Left cardiac atrium (tissue), 4 donors: Measurements from ENCODE around the gene MEX3C. TPM values are rescaled to one million over a fixed set of nuclear protein-coding genes. Genes with fewer than 3 reads are reported as not detected.

Source experiments
- ATAC-seq, 2 donors: fragments of 200-7000 bp; cut with Tn5 transposase; one replicate each; pipeline ENCODE4 v1.9.1; 2020; ENCODE audit warnings: mild to moderate bottlenecking in 2 of 2, moderate library complexity in 2 of 2
- DNase-seq: peaks from one replicate; pipeline ENCODE4 v3.0.0-alpha.2; 2020
- intact Hi-C, 2 donors: fragments of 100-400 bp; cut with DNase I; formaldehyde crosslinking; loops; one replicate each; pipeline versions ENCODE4 v1.14.1 to v1.15.1; 2022 to 2023
- long read RNA-seq: library from polyadenylated mRNA; unstranded; transcript quantifications from one replicate; pipeline ENCODE4 v2.0.0, GENCODE V29; 2021
- total RNA-seq, 2 donors: library from RNA; stranded (reverse); fragmentation: NEBNext Ultra II Directional; extraction: Animal tissue kit (Norgen Biotek cat#: 25700); gene quantifications; one replicate each; pipeline ENCODE4 v1.2.1, GENCODE V29; 2021
- donor health status: DM: no; HTN: yes; CAD: no.
- donor health status: DM: no; HTN: yes; CAD: no; lungs with severe emphysema.
- donor health status: DM: yes; HTN: yes; CAD: no.
- donor health status: Dilated cardiomyopathy.

Gene MEX3C
- total RNA-seq, result 10 to 100 TPM; 18.2 to 28.4 TPM
- long read RNA-seq, partial matches to known transcripts, result 0 of 5 reads
- long read RNA-seq, other reads (novel, unspliced or antisense), result 2 of 5 reads

DNA sequence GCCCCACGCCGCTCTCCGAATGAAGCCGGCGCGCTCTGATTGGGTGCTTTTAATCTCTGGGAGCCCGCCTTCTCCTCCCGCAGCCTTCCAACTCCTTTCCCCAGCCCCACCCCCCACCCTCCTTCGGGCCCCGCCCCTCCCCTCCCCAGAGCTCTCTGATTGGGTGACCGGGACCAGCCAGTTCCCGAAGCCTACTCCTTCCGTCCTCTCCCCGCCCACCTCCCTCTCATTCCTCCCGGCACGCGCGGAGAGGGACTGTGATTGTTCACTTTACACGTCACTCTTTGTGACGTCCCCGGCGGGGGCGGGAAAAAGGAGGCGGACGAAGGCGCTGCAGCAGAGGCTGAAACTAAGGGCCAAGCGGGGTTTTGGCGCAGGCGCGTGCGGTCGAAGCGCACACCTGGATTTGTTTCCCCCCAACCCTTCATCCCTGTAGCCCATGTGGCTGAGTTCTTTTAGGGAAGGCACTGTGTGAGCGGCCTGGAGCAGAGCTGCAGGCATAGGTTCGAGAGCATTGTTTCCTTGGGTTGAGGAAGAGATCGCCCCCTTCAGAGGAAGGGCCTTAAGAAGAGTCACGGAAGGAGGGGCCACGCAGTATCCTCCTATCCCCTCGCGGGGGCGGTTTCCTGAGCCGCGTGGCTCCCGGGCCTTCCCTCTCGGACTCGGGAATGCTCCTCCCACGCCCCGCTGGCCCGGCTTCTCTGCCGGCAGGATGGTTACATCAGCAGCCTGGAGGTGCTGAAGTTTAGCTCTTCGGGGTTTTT, at the start of gene MEX3C:
MEX3C (minus strand) TSS at position 21 of the 764 bp plus-strand sequence. CDS start 361 bp downstream, outside the sequence.
- intact Hi-C loops, result no loop called here

GRCh38 chr18:51241226-51241625, 43.7 kb upstream of the MEX3C start:
- DNase-seq (no peak), ATAC-seq (no peak)
- intact Hi-C loops, result no loop called here

More for the DNA sequence above, at the start of gene MEX3C:
- DNase-seq (peak; percentile 99), ATAC-seq (peak; percentile 94 to 97)

DNA sequence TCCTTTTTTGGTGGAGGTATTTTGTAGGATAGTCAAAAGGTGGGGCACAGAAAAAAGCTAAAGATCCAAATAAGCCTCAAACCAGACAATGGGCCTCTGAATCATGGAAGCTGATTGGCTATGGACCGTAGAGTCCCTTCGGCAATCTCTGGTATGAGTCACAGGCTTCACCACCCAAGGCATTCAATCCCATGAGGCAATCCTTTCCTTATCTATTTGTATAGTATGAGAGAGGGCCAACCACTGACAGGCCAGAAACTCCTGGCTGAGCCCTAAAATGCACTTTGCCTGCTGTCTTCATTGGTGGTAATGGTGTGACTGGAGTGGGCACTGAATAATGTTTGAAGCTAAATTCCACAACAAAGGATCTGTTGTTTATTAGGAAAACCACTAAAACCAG, 38.7 kb upstream of the MEX3C start:
- intact Hi-C loops, result no loop called here
- no peak for DNase-seq
- peak in 1 of 2 donors; percentile 88 for ATAC-seq

DNA sequence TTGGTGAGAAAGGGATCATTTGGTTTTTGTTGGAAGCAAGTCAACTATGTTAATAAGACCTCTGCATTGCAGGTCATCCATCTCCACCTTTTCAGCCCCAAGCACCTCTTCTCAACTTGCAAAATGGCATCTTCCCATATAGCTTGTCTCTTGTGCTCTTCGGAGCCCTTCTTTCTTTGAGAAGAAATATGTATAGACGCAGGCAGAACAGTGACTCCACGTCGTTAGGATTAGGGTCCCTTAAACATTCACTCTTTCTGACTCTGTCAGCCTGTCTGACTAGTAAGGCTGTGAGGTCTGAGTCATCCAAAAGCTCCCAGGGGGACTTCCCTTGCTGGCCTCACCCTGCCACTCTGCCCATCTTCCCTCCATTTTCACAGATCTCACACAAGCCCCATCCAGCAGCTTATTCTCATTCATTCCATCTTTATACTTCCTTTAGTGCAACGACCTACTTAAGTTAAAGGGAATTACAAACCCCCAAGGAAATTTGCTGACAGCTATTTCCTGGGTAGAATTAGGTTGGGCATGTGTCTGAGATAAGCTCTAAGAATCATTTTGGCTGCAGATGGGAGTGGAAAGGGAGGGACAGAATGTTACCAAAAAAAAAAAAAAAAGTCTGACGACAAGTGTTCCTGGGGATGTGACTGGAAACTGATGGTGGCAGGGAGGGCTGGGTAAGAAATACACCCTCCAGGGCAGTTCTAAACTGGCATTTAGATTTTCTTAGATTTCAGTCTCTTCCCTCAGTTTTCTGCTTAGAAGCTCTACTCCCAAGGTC, 37.7 kb upstream of the MEX3C start:
- ATAC-seq (peak in 1 of 2 donors; percentile 81), DNase-seq (no peak)
- intact Hi-C loops, result no loop called here

DNA sequence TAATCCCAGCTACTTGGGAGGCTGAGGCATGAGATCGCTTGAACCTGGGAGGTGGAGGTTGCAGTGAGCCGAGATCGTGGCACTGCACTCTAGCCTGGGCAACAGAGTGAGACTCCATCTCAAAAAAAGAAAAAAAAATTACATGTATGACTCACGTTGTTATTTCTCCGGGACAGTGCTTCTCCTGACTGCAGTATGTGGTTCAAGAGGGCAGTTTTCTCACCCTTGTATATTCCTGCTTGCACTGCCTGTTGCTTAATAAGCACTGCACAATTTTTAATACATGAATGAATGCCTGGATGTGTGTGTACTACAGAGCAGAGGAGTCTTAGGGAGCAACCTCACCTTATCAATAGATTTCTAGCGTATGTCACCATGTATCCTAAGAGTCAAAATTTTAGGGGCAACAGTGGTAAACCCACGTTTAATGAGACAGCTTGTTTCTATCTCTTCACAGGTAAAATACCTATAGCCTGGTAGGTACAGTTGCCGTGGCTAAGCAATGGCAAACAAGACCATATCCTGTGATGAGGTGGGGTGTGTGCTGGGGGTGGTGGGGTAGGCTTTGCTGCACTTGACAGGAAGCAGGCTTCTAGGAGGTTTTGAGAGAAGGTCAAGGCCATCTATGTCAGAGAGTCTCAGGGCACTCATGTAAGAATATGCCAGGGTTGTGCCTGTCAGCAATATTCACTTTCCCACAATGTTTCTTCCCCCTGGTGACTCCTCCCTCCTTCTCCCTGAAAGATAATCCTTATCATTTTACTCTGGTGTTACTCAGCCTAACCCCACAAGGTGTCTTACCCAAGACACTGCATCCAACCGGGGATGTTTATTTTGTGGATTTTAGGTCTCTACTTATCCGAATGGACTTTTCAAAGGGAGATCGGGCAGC, 36.9 kb upstream of the MEX3C start:
- ATAC-seq (peak in 1 of 2 donors; percentile 52), DNase-seq (no peak)
- intact Hi-C loops, result no loop called here

DNA sequence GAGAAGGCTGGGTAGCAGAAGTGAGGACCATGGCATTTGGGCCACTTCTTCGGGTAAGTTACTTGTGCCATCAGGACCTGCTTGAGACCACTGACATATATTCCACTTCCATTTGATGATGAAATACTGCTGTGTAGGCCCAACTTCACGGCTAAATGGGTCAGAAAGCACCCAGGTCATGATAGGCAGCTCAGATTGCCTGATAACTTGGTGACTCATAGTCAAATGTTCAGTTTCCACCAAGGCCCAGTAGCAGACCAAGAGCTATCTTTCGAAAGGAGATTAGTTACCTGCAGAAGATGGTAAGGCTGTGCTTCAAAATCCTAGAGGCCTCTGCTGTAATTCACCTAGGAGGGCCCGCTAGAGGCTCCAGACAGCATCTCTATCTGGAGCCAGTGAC, 31.8 kb upstream of the MEX3C start:
- intact Hi-C loops, result no loop called here
- DNase-seq (no peak), ATAC-seq (no peak)

DNA sequence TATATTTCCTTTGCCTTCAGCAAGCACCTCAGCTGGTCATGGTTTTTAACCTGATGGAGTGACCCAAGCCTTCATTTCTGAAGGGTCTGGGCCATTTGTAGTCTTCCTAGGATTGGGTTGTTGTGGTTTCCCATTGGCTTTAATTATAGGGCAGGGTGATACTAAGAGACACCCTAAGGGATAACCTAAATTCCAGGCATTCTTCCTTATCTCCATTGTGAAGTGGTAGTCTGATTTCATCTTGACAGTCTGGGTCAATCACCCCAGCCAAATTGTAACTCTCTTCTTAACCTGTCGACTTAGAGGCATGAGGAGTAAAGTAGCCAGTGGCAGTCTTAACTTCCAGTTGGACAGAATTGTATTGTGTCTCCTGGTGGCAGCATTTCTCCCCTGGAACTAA, 30.2 kb upstream of the MEX3C start:
- DNase-seq, result no peak
- no peak for ATAC-seq
- intact Hi-C loops, result no loop called here

DNA sequence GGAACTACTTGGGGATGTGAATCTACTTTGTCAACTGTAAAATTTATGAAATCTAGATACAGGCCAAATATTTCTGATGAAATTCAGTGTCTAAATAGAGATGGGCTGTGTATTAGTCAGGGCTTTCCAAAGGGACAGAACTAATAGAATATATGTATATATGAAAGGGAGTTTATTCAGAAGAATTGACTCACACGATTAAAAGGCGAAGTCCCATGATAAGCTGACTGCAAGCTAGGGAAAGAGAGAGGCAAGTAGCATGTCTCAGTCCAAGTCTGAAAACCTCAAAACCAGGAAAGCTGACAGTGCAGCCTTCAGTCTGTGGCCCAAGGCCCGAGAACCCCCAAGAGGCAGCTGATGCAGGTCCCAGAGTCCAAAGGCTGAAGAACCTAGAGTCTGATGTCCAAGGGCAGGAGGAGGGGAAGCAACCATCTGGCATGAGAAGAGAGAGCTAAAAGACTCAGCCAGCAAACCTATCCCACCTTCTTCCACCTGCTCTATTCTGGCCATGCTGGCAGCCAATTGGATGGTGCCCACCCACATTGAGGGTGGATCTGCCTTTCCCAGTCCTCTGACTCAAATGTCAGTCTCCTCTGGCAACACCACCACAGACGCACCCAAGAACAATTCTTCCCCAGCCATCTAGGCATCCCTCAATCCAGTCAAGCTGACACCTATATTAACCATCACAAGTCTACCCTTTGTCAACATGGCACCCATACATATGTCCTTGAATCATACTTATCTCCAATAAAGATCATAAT, 29.3 kb upstream of the MEX3C start:
- ATAC-seq (no peak), DNase-seq (no peak)
- intact Hi-C loops, result no loop called here

- intact Hi-C loops, result no loop called here
- no peak for DNase-seq
- ATAC-seq, result no peak
Measured at GRCh38 chr18:51226068-51226467, 28.6 kb upstream of the MEX3C start.

DNA sequence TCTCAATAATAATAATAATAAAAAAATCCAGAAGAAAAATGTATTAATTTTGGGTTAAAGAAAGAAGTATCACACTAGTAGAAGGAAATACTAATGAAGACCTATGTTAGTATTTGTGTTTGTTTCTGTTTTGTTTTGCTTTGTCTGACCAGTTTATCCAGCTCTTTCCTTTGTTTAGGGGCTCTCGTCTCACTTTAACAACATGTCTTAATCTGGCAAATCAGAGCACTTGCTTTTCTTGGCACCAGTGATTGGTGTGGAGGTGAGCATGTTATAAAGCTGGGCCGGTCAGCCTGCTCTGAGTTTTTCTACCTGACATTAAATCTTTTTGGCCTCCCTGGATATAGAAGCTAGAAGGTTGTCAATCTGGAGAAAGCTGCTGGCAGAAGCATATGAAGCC, 15.1 kb upstream of the MEX3C start:
- intact Hi-C loops, result no loop called here
- DNase-seq (no peak), ATAC-seq (no peak)

DNA sequence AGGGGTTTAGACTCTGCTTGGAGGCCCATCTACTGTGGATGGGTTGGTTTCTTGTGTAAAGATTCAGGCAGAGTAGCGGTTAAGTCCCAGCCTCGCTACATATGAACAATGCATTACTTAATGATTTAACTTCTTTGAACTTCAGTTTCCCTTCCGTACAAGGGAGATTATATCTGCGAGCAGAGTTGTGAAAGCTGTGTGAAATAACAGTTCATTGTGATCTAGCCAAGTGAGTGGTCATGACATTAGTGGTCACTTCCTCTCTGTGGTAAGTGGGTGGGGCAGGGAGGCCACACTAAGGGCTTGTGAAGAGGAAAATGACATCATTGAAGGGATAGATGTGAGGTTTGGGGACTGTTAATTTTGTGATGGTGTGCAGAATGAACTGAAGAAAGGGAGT, 14.1 kb upstream of the MEX3C start:
- DNase-seq, result peak; percentile 62
- intact Hi-C loops, result no loop called here
- ATAC-seq, result peak; percentile 34 to 97

- DNase-seq, result peak; percentile 68
- intact Hi-C loops, result no loop called here
- peak; percentile 4 to 9 for ATAC-seq
Measured at GRCh38 chr18:51196811-51197660, 445 bp downstream of the MEX3C start.

DNA sequence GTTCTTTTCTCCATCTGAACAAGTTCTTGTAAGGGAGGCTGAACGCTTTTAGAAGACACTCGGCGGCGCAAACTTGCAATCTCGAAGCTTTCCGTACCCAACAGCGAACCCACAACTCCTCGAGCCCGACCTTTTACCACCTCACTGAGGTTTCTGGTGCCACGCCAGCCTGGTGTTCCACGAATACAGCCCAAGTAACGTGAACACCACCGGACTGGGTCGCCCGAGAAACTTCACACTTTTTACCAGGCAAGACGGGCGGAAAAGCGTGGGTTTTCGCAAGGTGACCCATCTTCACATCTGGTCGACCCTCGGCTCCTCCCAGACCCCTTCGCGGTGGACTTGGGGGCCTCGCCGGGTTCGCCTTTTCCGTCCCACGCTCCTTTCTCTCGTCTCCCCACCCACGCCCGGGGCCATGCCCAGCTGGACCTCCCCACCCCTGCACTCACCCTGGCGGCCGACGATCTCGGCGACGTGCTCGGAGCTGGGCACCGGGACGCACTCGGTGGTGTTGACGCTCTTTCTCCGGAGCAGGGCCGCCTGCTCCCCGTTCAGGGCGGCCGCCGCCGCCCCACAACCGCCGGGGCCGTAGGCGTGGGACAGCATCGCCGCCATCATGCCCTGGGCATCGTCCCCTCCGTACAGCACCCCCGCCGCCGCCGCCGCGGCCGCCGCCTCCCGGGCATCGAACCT, 1.2 kb downstream of the MEX3C start:
- ATAC-seq (peak; percentile 1), DNase-seq (peak; percentile 55)
- intact Hi-C loops, result no loop called here

DNA sequence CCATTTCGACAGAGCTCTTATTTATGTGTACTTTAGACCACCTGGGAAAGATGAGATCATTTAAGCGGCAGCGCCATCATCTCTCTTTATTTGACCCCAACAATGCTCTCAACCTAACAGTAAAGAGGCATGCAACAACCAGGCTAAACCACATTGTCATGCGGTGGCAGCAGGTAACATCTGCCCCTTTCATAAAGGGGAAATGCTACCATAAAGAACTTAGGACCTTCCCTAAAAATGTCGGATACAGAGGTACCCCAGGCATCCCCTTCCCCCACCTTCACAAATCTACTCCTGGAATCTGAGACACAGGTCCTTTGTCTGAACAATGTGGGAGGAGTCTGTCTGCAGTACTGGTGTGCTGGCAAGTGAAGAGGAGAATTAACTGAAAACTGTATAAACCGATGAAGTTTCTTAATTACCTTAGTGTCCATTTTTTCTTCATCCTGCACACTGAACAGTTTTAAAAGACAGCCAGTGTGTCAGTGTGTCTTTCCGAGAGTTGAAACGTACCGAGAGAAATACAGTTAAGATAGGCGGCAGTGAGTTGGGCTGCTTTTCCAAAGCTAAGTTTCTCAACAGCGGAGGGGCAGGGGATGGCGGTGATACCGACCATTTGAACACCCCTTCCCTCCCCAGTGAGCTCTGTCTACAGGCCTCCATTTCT, 1.9 kb downstream of the MEX3C start:
- no peak for ATAC-seq
- intact Hi-C loops, result no loop called here
- DNase-seq, result no peak

DNA sequence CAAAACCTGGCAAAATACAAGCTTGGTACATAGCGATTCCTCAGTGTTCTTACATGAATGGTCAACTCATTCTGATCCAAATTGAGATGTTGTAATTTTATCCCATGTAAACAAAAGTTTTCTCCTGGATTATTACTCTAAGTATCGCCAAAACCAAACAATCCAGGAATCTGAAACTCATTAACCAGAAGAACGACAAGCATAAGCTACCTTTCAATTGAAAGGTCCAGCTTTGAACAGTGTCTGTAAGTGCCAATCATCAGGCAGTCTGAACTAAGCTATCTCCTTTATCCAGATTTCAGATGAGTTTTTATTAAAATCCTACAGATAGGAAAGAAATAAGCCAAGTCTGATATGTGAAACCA, 2.4 kb downstream of the MEX3C start:
- intact Hi-C loops, result no loop called here
- DNase-seq, result no peak
- ATAC-seq, result no peak

DNA sequence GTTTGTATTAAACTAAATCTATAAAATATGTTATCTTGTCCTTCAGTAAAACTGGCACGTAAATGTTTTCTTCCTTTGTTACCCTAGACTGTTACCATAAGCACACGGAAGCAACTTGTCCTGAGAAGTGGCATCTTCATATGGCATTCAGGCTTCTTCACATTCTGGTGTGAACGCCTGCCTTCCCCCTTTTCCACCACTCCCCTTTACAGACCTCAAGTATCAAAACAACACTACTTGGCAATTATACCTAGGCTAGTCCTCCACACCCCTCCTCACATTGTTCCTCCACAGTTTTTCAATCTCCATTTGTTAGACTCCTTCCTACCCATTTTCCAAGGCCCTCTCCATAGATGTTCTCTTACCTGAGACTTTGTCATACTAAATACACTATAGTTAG, 2.9 kb downstream of the MEX3C start:
- intact Hi-C loops, result no loop called here
- ATAC-seq, result no peak
- DNase-seq, result no peak
